Neural progenitor cell (in vitro differentiated cells): ENCODE results near the gene TRIO. TPM values are rescaled to one million over a fixed set of nuclear protein-coding genes. Genes with fewer than 3 reads are reported as not detected.

ENCODE experiments used
- DNase-seq: peaks from one replicate; pipeline ENCODE4 v3.0.0-alpha.2; 2016; ENCODE audit warnings: low spot score
- H2AFZ ChIP-seq: fragments of 200-600 bp; sonication (generic); replicated peaks from 2 replicates; pipeline ENCODE4 v1.6.1; 2016; ENCODE audit warnings: antibody characterized with exemption
- H3F3A ChIP-seq: fragments of 200-600 bp; sonication (generic); 2 replicates; pipeline ENCODE4 v1.6.1; 2016; ENCODE audit warnings: antibody characterized with exemption, low read depth
- H3K27ac ChIP-seq: fragments of 200-600 bp; sonication (generic); 2 replicates; pipeline ENCODE4 v1.5.1; 2016; ENCODE audit warnings: mild to moderate bottlenecking
- H3K27me3 ChIP-seq: fragments of 200-600 bp; sonication (generic); 2 replicates; pipeline ENCODE4 v1.6.1; 2016; ENCODE audit warnings: mild to moderate bottlenecking, moderate library complexity
- H3K36me3 ChIP-seq: fragments of 200-600 bp; sonication (generic); 2 replicates; pipeline ENCODE4 v1.5.1; 2016
- H3K4me1 ChIP-seq: fragments of 200-600 bp; sonication (generic); 2 replicates; pipeline ENCODE4 v1.6.1; 2016; ENCODE audit warnings: mixed run types
- H3K4me2 ChIP-seq: fragments of 200-600 bp; sonication (generic); 2 replicates; pipeline ENCODE4 v1.6.1; 2016
- H3K4me3 ChIP-seq: fragments of 200-600 bp; sonication (generic); 2 replicates; pipeline ENCODE4 v1.5.1; 2016
- H3K79me2 ChIP-seq: fragments of 200-600 bp; sonication (generic); 2 replicates; pipeline ENCODE4 v1.6.1; 2016; ENCODE audit warnings: low read depth
- H3K9ac ChIP-seq: fragments of 200-600 bp; sonication (generic); 2 replicates; pipeline ENCODE4 v1.6.1; 2016
- H3K9me3 ChIP-seq: fragments of 200-600 bp; sonication (generic); 2 replicates; pipeline ENCODE4 v1.5.1; 2016; ENCODE audit warnings: low read depth
- H4K20me1 ChIP-seq: fragments of 200-600 bp; sonication (generic); 2 replicates; pipeline ENCODE4 v1.6.1; 2016; ENCODE audit warnings: low read depth
- H3K27ac Mint-ChIP-seq: 3 replicates; pipeline ENCODE4 v1.8.0; 2021; ENCODE audit warnings: mixed read lengths
- H3K27me3 Mint-ChIP-seq: 2 replicates; pipeline ENCODE4 v1.8.0; 2022; ENCODE audit warnings: low read depth, mild to moderate bottlenecking, inconsistent platforms, moderate library complexity, mixed read lengths; ENCODE audit not compliant: insufficient read depth
- H3K36me3 Mint-ChIP-seq: 3 replicates; pipeline ENCODE4 v1.8.0; 2021; ENCODE audit warnings: mixed read lengths
- H3K4me1 Mint-ChIP-seq: 3 replicates; pipeline ENCODE4 v1.8.0; 2021; ENCODE audit warnings: mixed read lengths
- H3K4me3 Mint-ChIP-seq: 3 replicates; pipeline ENCODE4 v1.8.0; 2021; ENCODE audit warnings: mild to moderate bottlenecking, moderate library complexity, mixed read lengths
- H3K9me3 Mint-ChIP-seq: 3 replicates; pipeline ENCODE4 v1.8.0; 2020; ENCODE audit warnings: mixed read lengths
- EZH2 ChIP-seq: fragments of 200-600 bp; sonication (generic); IDR thresholded peaks from 2 replicates; pipeline ENCODE4 v1.6.1; 2017; ENCODE audit warnings: antibody characterized with exemption, mild to moderate bottlenecking, moderate library complexity
- EZH2phosphoT487 ChIP-seq: fragments of 200-600 bp; sonication (generic); IDR thresholded peaks from 2 replicates; pipeline ENCODE4 v1.6.1; 2017; ENCODE audit warnings: antibody characterized with exemption
- total RNA-seq: library from RNA; depleted of rRNA; stranded (reverse); fragments of >200 nt; gene quantifications from 2 replicates; pipeline ENCODE4 v1.2.3, GENCODE V29; 2015; ENCODE audit warnings: low replicate concordance
- TF ChIP-seq, protein P1 (sequence below): fragments of 200-600 bp; sonication (generic); IDR thresholded peaks from 2 replicates; pipeline ENCODE4 v1.5.1; 2017; ENCODE audit warnings: antibody characterized with exemption, mild to moderate bottlenecking

The TRIO gene
- total RNA-seq, 1 donor from 2014 or later = 84.7 TPM

- no peak overlapping the region for H2AFZ ChIP-seq
- TF ChIP-seq, protein P1, sequence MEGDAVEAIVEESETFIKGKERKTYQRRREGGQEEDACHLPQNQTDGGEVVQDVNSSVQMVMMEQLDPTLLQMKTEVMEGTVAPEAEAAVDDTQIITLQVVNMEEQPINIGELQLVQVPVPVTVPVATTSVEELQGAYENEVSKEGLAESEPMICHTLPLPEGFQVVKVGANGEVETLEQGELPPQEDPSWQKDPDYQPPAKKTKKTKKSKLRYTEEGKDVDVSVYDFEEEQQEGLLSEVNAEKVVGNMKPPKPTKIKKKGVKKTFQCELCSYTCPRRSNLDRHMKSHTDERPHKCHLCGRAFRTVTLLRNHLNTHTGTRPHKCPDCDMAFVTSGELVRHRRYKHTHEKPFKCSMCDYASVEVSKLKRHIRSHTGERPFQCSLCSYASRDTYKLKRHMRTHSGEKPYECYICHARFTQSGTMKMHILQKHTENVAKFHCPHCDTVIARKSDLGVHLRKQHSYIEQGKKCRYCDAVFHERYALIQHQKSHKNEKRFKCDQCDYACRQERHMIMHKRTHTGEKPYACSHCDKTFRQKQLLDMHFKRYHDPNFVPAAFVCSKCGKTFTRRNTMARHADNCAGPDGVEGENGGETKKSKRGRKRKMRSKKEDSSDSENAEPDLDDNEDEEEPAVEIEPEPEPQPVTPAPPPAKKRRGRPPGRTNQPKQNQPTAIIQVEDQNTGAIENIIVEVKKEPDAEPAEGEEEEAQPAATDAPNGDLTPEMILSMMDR = no peak
- TF ChIP-seq EZH2phosphoT487 (no peak), EZH2 (no peak)
- H3K27me3 Mint-ChIP-seq = no peaks in the 10 kb centered on the region
- peaks cover 1% of the 10 kb centered on the region for H3K36me3 Mint-ChIP-seq
- H3K27ac ChIP-seq = no peak overlapping the region
- H3K27ac Mint-ChIP-seq = no peak overlapping the region
- no peaks in the 10 kb centered on the region for H3K27me3 ChIP-seq
- DNase-seq = no peak
- peaks cover 100% of the 10 kb centered on the region for H3K79me2 ChIP-seq
- H4K20me1 ChIP-seq = peaks cover 96% of the 10 kb centered on the region
- H3K9ac ChIP-seq = no peak overlapping the region
- H3K4me2 ChIP-seq = no peak overlapping the region
- H3F3A ChIP-seq = no peaks in the 10 kb centered on the region
- no peak overlapping the region for H3K4me3 Mint-ChIP-seq
- H3K4me1 ChIP-seq = no peaks in the 10 kb centered on the region
- H3K36me3 ChIP-seq = no peaks in the 10 kb centered on the region
- no peaks in the 10 kb centered on the region for H3K9me3 ChIP-seq
- peaks cover 34% of the 10 kb centered on the region for H3K4me1 Mint-ChIP-seq
- no peaks in the 10 kb centered on the region for H3K9me3 Mint-ChIP-seq
- H3K4me3 ChIP-seq = no peak overlapping the region
These were observed 50.4 kb downstream of the TRIO start for GRCh38 chr5:14193496-14193895.

- Mint-ChIP-seq H3K27ac (no peak overlapping the region), H3K9me3 (no peaks in the 10 kb centered on the region)
- H3K9ac ChIP-seq = no peak overlapping the region
These were observed 52.4 kb downstream of the TRIO start for GRCh38 chr5:14195588-14195987.

DNA sequence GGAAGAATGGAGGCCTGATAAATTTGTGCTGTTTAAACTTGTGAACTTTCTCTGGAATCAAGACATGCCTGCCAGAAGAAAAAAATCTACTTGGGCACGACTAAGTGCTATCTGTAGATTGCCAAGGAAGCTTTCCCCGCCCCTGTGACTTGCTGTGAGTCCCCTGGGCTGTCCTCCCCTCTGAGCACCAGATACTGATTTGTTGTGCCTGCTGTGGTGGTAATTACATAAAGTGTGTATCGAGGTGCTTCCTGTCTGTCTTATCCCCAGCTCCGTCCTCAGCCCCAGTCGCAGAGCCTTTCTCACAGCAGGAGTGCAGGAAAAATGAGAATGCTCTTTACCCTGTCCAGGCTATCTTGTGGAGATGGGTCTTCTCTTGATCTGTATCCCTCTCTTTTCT lies 53.9 kb downstream of the TRIO start:
- Histone ChIP-seq H3K4me1 (peaks cover 8% of the 10 kb centered on the region), H2AFZ (no peak overlapping the region), H3K9ac (no peak overlapping the region), H3K27ac (no peak overlapping the region), H4K20me1 (peaks cover 97% of the 10 kb centered on the region), H3K79me2 (peaks cover 99% of the 10 kb centered on the region), H3K9me3 (no peaks in the 10 kb centered on the region), H3K4me2 (no peak overlapping the region), H3K36me3 (no peaks in the 10 kb centered on the region), H3K27me3 (no peaks in the 10 kb centered on the region), H3K4me3 (no peak overlapping the region), H3F3A (no peaks in the 10 kb centered on the region)
- Mint-ChIP-seq H3K36me3 (peaks cover 1% of the 10 kb centered on the region), H3K4me1 (peaks cover 33% of the 10 kb centered on the region), H3K4me3 (no peak overlapping the region), H3K9me3 (no peaks in the 10 kb centered on the region), H3K27me3 (no peaks in the 10 kb centered on the region), H3K27ac (no peak overlapping the region)
- no peak for DNase-seq
- TF ChIP-seq EZH2 (no peak), EZH2phosphoT487 (no peak)
- TF ChIP-seq, protein P1 = no peak

More at GRCh38 chr5:14195588-14195987, 52.4 kb downstream of the TRIO start:
- no peak overlapping the region for H3K4me3 ChIP-seq
- H3K79me2 ChIP-seq = peaks cover 100% of the 10 kb centered on the region
- no peak overlapping the region for H3K4me2 ChIP-seq
- Mint-ChIP-seq H3K4me1 (peaks cover 30% of the 10 kb centered on the region), H3K4me3 (no peak overlapping the region), H3K36me3 (peaks cover 1% of the 10 kb centered on the region), H3K27me3 (no peaks in the 10 kb centered on the region)
- H4K20me1 ChIP-seq = peaks cover 96% of the 10 kb centered on the region
- no peaks in the 10 kb centered on the region for H3K36me3 ChIP-seq
- H3K27ac ChIP-seq = no peak overlapping the region
- H3F3A ChIP-seq = no peaks in the 10 kb centered on the region
- TF ChIP-seq, protein P1 = no peak
- TF ChIP-seq EZH2 = no peak
- TF ChIP-seq EZH2phosphoT487 = no peak
- DNase-seq = no peak
- H3K9me3 ChIP-seq = no peaks in the 10 kb centered on the region
- peaks cover 6% of the 10 kb centered on the region for H3K4me1 ChIP-seq
- H3K27me3 ChIP-seq = no peaks in the 10 kb centered on the region
- H2AFZ ChIP-seq = no peak overlapping the region
